Transverse colon (tissue), 4 donors: ENCODE results near the gene KIAA1755.

Source experiments
- EP300 ChIP-seq: sonication (generic); formaldehyde crosslinking; IDR thresholded peaks from one replicate; pipeline ENCODE4 v1.6.1; 2017; ENCODE audit warnings: antibody characterized with exemption, low read depth
- POLR2A ChIP-seq: fragments of 450-650 bp; IDR thresholded peaks from one replicate; pipeline ENCODE4 v1.6.1; 2016; ENCODE audit warnings: antibody characterized with exemption, mild to moderate bottlenecking, moderate library complexity
- POLR2AphosphoS5 ChIP-seq, 3 donors: sonication (generic); formaldehyde crosslinking; IDR thresholded peaks; one replicate each; pipeline ENCODE4 v1.6.1; 2016; ENCODE audit warnings: antibody characterized with exemption in 3 of 3
- TF ChIP-seq, protein P1 (sequence below), 5 experiments: fragments of 200-600 bp in 3 of 5; fragments of 450-650 bp in 2 of 5; sonication (generic) in 3 of 5; IDR thresholded peaks; 1 replicate in 2 of 5; 2 replicates in 3 of 5; pipeline ENCODE4 v1.5.1; 2016 to 2017; ENCODE audit warnings: antibody characterized with exemption in 5 of 5, inconsistent platforms in 3 of 5, mild to moderate bottlenecking in 2 of 5, moderate library complexity in 1 of 5

DNA sequence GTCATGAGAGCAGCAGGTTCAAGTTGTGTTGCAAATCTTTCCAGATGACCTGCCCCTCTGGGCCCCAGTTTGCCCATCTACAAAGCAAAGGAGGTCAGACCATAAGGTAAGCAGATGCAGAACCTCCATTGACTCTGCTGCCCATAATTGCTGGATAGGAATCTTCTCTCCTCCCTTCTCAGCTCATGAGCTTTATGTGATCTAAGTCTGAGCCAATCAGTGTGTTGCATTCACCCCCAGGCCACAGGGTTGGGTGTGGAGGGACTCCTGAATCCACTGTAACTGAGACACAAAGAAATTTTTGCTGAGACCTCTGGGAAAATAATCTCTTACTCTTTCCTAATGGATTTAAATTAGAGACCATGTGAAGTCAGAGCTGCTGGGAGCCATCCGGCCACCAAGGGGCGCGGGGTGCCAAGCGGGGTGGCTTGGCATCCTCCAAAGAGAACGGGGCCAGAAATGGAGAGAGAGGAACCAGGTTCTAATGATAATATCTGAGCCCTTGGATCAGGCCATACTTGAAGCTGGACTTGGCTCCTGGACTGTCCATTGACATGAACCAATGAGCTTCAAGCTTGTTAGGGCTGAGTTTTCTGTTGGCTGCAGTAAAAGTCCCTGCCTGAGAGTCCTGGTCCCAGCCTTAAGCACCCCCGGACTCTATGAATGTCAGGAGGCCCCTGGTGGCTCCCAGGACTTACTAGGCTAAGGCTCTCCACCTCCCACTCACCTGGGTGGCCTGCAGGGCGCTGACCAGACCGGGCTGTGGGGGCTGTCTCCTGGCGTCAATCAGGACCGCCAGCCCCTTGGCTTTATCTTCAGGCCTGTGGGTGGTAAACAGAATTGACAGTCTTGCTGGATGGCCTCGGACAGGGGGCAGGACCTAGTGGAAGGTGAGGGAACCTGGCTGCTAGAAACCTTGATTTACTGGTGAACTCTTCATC, 32.8 kb downstream of the KIAA1755 start:
- TF ChIP-seq, protein P1, sequence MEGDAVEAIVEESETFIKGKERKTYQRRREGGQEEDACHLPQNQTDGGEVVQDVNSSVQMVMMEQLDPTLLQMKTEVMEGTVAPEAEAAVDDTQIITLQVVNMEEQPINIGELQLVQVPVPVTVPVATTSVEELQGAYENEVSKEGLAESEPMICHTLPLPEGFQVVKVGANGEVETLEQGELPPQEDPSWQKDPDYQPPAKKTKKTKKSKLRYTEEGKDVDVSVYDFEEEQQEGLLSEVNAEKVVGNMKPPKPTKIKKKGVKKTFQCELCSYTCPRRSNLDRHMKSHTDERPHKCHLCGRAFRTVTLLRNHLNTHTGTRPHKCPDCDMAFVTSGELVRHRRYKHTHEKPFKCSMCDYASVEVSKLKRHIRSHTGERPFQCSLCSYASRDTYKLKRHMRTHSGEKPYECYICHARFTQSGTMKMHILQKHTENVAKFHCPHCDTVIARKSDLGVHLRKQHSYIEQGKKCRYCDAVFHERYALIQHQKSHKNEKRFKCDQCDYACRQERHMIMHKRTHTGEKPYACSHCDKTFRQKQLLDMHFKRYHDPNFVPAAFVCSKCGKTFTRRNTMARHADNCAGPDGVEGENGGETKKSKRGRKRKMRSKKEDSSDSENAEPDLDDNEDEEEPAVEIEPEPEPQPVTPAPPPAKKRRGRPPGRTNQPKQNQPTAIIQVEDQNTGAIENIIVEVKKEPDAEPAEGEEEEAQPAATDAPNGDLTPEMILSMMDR (IDR thresholded peaks at IDR 0.05) = no peak
- TF ChIP-seq POLR2A (no peak), POLR2AphosphoS5 (IDR thresholded peaks at IDR 0.05) (no peak), EP300 (no peak)
